SK-N-SH treated with all-trans-retinoic acid at 6 μM for 48 hours (cell line): ENCODE results near the gene VWF.

Source experiments
- ATAC-seq: fragments of 200-7000 bp; cut with Tn5 transposase; 3 replicates; pipeline ENCODE4 v1.9.1; 2020; ENCODE audit warnings: mild to moderate bottlenecking, moderate library complexity
- ARNTL ChIP-seq: fragments of 450-650 bp; formaldehyde crosslinking; IDR thresholded peaks from 2 replicates; pipeline ENCODE4 v1.5.0; 2020; ENCODE audit warnings: low read depth, mild to moderate bottlenecking, moderate library complexity, borderline replicate concordance
- CREB5 ChIP-seq: fragments of 250-450 bp; sonication (Bioruptor Pico); IDR thresholded peaks from 2 replicates; pipeline ENCODE4 v1.5.1; 2020; ENCODE audit warnings: low read depth, mild to moderate bottlenecking, moderate library complexity
- CSDC2 ChIP-seq: fragments of 250-450 bp; sonication (Bioruptor Pico); IDR thresholded peaks from 2 replicates; pipeline ENCODE4 v1.5.0; 2020; ENCODE audit warnings: mild to moderate bottlenecking, moderate library complexity
- CSRNP3 ChIP-seq: fragments of 250-450 bp; sonication (Bioruptor Pico); IDR thresholded peaks from 2 replicates; pipeline ENCODE4 v1.5.1; 2021; ENCODE audit warnings: mild to moderate bottlenecking, moderate library complexity
- ESRRG ChIP-seq: fragments of 250-450 bp; sonication (Bioruptor Pico); IDR thresholded peaks from 2 replicates; pipeline ENCODE4 v1.6.1; 2021; ENCODE audit warnings: mild to moderate bottlenecking
- ISL1 ChIP-seq: fragments of 250-450 bp; sonication (Bioruptor Pico); IDR thresholded peaks from 2 replicates; pipeline ENCODE4 v2.1.2; 2022; ENCODE audit warnings: mild to moderate bottlenecking, moderate library complexity
- OSR1 ChIP-seq: fragments of 250-450 bp; sonication (Bioruptor Pico); IDR thresholded peaks from 2 replicates; pipeline ENCODE4 v1.8.0; 2022; ENCODE audit warnings: moderate library complexity, mild to moderate bottlenecking, inconsistent platforms
- PATZ1 ChIP-seq: fragments of 250-450 bp; sonication (Bioruptor Pico); IDR thresholded peaks from 2 replicates; pipeline ENCODE4 v1.8.0; 2020; ENCODE audit warnings: mild to moderate bottlenecking, moderate library complexity, borderline replicate concordance
- POU6F1 ChIP-seq: fragments of 250-450 bp; sonication (Bioruptor Pico); IDR thresholded peaks from 2 replicates; pipeline ENCODE4 v1.8.0; 2021; ENCODE audit warnings: low read depth, mild to moderate bottlenecking, moderate library complexity, borderline replicate concordance
- PPARA ChIP-seq: fragments of 250-450 bp; sonication (Bioruptor Pico); IDR thresholded peaks from 2 replicates; pipeline ENCODE4 v1.5.0; 2020; ENCODE audit warnings: mild to moderate bottlenecking, borderline replicate concordance
- RARB ChIP-seq: fragments of 250-450 bp; sonication (Bioruptor Pico); IDR thresholded peaks from 2 replicates; pipeline ENCODE4 v1.8.0; 2021; ENCODE audit warnings: mild to moderate bottlenecking, moderate library complexity
- SNAI2 ChIP-seq: fragments of 250-450 bp; sonication (Bioruptor Pico); IDR thresholded peaks from 2 replicates; pipeline ENCODE4 v1.5.0; 2020; ENCODE audit warnings: mild to moderate bottlenecking, moderate library complexity
- TCF4 ChIP-seq: fragments of 250-450 bp; sonication (Bioruptor Pico); IDR thresholded peaks from 2 replicates; pipeline ENCODE4 v1.8.0; 2021; ENCODE audit warnings: mild to moderate bottlenecking, moderate library complexity, borderline replicate concordance
- TOX ChIP-seq: fragments of 250-450 bp; sonication (Bioruptor Pico); IDR thresholded peaks from 2 replicates; pipeline ENCODE4 v1.8.0; 2021; ENCODE audit warnings: mild to moderate bottlenecking, moderate library complexity, borderline replicate concordance
- TSHZ2 ChIP-seq: fragments of 250-450 bp; sonication (Bioruptor Pico); IDR thresholded peaks from 2 replicates; pipeline ENCODE4 v1.5.0; 2020; ENCODE audit warnings: mild to moderate bottlenecking, moderate library complexity
- ZC3H10 ChIP-seq: fragments of 250-450 bp; sonication (Bioruptor Pico); IDR thresholded peaks from 2 replicates; pipeline ENCODE4 v1.5.1; 2021; ENCODE audit warnings: mild to moderate bottlenecking, moderate library complexity
- ZFP3 ChIP-seq: fragments of 250-450 bp; sonication (Bioruptor Pico); IDR thresholded peaks from 2 replicates; pipeline ENCODE4 v1.5.0; 2020; ENCODE audit warnings: mild to moderate bottlenecking, moderate library complexity
- ZFP30 ChIP-seq: fragments of 450-650 bp; formaldehyde crosslinking; IDR thresholded peaks from 2 replicates; pipeline ENCODE4 v1.5.0; 2022; ENCODE audit warnings: mild to moderate bottlenecking, moderate library complexity
- ZNF565 ChIP-seq: fragments of 450-650 bp; formaldehyde crosslinking; conservative IDR thresholded peaks from 2 replicates; pipeline ENCODE4 v1.5.0; 2020; ENCODE audit warnings: low read depth, mild to moderate bottlenecking, moderate library complexity
- ZNF8 ChIP-seq: fragments of 450-650 bp; formaldehyde crosslinking; IDR thresholded peaks from 2 replicates; pipeline ENCODE4 v1.5.0; 2020; ENCODE audit warnings: mild to moderate bottlenecking, moderate library complexity

The VWF gene

GRCh38 chr12:5963515-5963914 lies 161.0 kb downstream of the VWF start:
- TF ChIP-seq ESRRG (CRISPR knock-in tag): no peak
- no peak for TF ChIP-seq SNAI2 (CRISPR knock-in tag)
- no peak for TF ChIP-seq ZNF8
- no peak for TF ChIP-seq TCF4 (CRISPR knock-in tag)
- TF ChIP-seq ZFP3: no peak
- TF ChIP-seq OSR1 (CRISPR knock-in tag): no peak
- TF ChIP-seq PATZ1 (CRISPR knock-in tag): no peak
- no peak for TF ChIP-seq ZC3H10
- TF ChIP-seq ZFP30: no peak
- no peak for TF ChIP-seq ZNF565 (CRISPR knock-in tag)
- TF ChIP-seq TOX (CRISPR knock-in tag): no peak
- no peak for TF ChIP-seq CSDC2 (CRISPR knock-in tag)
- no peak for TF ChIP-seq ISL1 (CRISPR knock-in tag)

GRCh38 chr12:5960783-5961182 lies 163.7 kb downstream of the VWF start:
- TF ChIP-seq PATZ1 (CRISPR knock-in tag): no peak
- TF ChIP-seq ZFP30: no peak
- TF ChIP-seq TSHZ2: no peak
- TF ChIP-seq ISL1 (CRISPR knock-in tag): no peak
- TF ChIP-seq ESRRG (CRISPR knock-in tag): no peak
- TF ChIP-seq TCF4 (CRISPR knock-in tag): no peak
- no peak for TF ChIP-seq PPARA (CRISPR knock-in tag)
- no peak for TF ChIP-seq OSR1 (CRISPR knock-in tag)
- no peak for TF ChIP-seq ZNF565 (CRISPR knock-in tag)
- TF ChIP-seq ARNTL: no peak
- TF ChIP-seq ZFP3: no peak
- ATAC-seq: no peak

More at GRCh38 chr12:5963515-5963914, 161.0 kb downstream of the VWF start:
- no peak for ATAC-seq

- TF ChIP-seq POU6F1 (CRISPR knock-in tag) (no peak), ISL1 (CRISPR knock-in tag) (no peak), CREB5 (CRISPR knock-in tag) (no peak)
- no peak for ATAC-seq
Observed at GRCh38 chr12:5956987-5957386, 167.5 kb downstream of the VWF start.

- ATAC-seq: no peak
- TF ChIP-seq CREB5 (CRISPR knock-in tag) (no peak), ZC3H10 (no peak), ZNF8 (no peak), PATZ1 (CRISPR knock-in tag) (no peak), ZNF565 (CRISPR knock-in tag) (no peak), PPARA (CRISPR knock-in tag) (no peak), RARB (CRISPR knock-in tag) (no peak), ARNTL (no peak), ZFP3 (no peak), ISL1 (CRISPR knock-in tag) (no peak), TOX (CRISPR knock-in tag) (no peak), CSRNP3 (CRISPR knock-in tag) (no peak), ESRRG (CRISPR knock-in tag) (no peak), SNAI2 (CRISPR knock-in tag) (no peak)
Observed at GRCh38 chr12:5954661-5955060, 169.8 kb downstream of the VWF start.
